T follicular helper cell (primary cell): ENCODE measurements around the gene NAA11.
"Not testable (repeated sequence)": the region's sequence is repeated elsewhere in the genome, so short reads cannot be mapped to it uniquely, and the experiment has no call there.

Experiments used
- DNase-seq: peaks from one replicate; pipeline ENCODE4 v3.0.0-alpha.2; 2020; ENCODE audit warnings: low read depth

The NAA11 gene

GRCh38 chr4:79308137-79308536, 17.7 kb downstream of the NAA11 start:
- no peak for DNase-seq

- no peak for DNase-seq
Measured at GRCh38 chr4:79306795-79307194, 19.1 kb downstream of the NAA11 start.

- no peak for DNase-seq
Measured at GRCh38 chr4:79300280-79300679, 25.6 kb downstream of the NAA11 start.

- no peak for DNase-seq
Measured at GRCh38 chr4:79298484-79298883, 27.4 kb downstream of the NAA11 start.

- DNase-seq = no peak
Measured at GRCh38 chr4:79298027-79298426, 27.8 kb downstream of the NAA11 start.

GRCh38 chr4:79297479-79297878, 28.4 kb downstream of the NAA11 start:
- no peak for DNase-seq

- DNase-seq = no peak
Measured at GRCh38 chr4:79296768-79297428, 29.0 kb downstream of the NAA11 start.

- DNase-seq = no peak
Measured at GRCh38 chr4:79295086-79295485, 30.8 kb downstream of the NAA11 start.

- no peak for DNase-seq
Measured at GRCh38 chr4:79294064-79294463, 31.8 kb downstream of the NAA11 start.

GRCh38 chr4:79292008-79292407, 33.9 kb downstream of the NAA11 start:
- no peak for DNase-seq

- no peak for DNase-seq
Measured at GRCh38 chr4:79290376-79290775, 35.5 kb downstream of the NAA11 start.

GRCh38 chr4:79288185-79288584, 37.7 kb downstream of the NAA11 start:
- DNase-seq = no peak

GRCh38 chr4:79287718-79288117, 38.1 kb downstream of the NAA11 start:
- no peak for DNase-seq

- no peak for DNase-seq
Measured at GRCh38 chr4:79287076-79287475, 38.8 kb downstream of the NAA11 start.

- DNase-seq = no peak
Measured at GRCh38 chr4:79281566-79282359, 44.1 kb downstream of the NAA11 start.

GRCh38 chr4:79277467-79277866, 48.4 kb downstream of the NAA11 start:
- DNase-seq = not testable (repeated sequence)

- no peak for DNase-seq
Measured at GRCh38 chr4:79273915-79274314, 51.9 kb downstream of the NAA11 start.

- no peak for DNase-seq
Measured at GRCh38 chr4:79272761-79273160, 53.1 kb downstream of the NAA11 start.

- no peak for DNase-seq
Measured at GRCh38 chr4:79272126-79272525, 53.7 kb downstream of the NAA11 start.

- no peak for DNase-seq
Measured at GRCh38 chr4:79267671-79268070, 58.2 kb downstream of the NAA11 start.
